ENCODE results near the gene ZBTB8OS. TPM values are rescaled to one million over a fixed set of nuclear protein-coding genes. Genes with fewer than 3 reads are reported as not detected.

ZBTB8OS gene
- total and polyA plus RNA-seq, 9 of the 15 experiments (the other 6 are each of a cell fraction or from before 2014, with no cell fraction given) = 54.8 to 230 (median 107) TPM

DNA sequence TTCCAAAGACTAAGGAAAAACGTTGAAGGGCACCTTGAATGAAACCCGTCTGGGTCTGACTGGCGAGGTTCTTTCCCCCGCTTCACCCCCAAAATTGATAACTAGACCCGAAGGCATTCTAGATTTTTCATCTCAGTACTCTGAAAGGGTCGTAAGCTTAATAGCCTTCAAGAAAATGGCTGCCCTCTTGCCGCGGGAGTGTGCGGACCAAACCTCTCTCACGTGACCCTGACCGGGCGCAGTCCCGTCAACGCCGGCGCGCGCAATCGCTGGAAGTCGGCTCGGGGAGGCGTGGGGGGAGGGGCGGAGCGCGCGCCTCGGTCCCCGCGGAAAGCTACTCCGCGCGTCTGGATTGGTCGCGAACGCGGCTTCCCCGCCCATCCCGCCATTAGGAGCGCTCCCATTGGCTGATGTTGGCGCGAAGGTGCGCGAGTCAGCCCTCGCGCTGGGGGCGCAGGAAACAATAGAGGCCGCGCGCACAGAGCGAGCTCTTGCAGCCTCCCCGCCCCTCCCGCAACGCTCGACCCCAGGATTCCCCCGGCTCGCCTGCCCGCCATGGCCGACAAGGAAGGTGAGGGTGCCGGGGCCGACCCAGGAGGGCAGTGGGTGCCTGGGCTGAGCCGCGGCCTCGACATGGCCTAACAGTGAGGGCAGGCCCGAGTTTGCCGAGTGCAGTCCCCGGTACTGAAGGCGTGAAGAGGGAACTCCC lies 556 bp upstream of the ZBTB8OS start, which contains the start of gene RBBP4 (continued):
- TF ChIP-seq E2F4 (CRISPR knock-in tag; IDR thresholded peaks at IDR 0.05; ENCODE audit: low read depth) (peak; percentile 89), CSDE1 (IDR thresholded peaks at IDR 0.05) (no peak; a peak in 1 of 4 replicates), EGR1 (conservative IDR thresholded peaks at IDR 0.05) (peak; percentile 68), SMAD4 (CRISPR knock-in tag; conservative IDR thresholded peaks at IDR 0.05) (peak; percentile 97), NFIC (IDR thresholded peaks at IDR 0.05) (no peak), WHSC1 (IDR thresholded peaks at IDR 0.05; ENCODE audit: low read length) (no peak), CREB3 (tag; conservative IDR thresholded peaks at IDR 0.05; ENCODE audit: low read depth) (peak; percentile 99), CBX3 (IDR thresholded peaks at IDR 0.05; ENCODE audit: borderline replicate concordance in 1 of 2, low read length in 2 of 2) (no peak; a peak in 2 of 3 replicates), HLTF (IDR thresholded peaks at IDR 0.05) (peak; percentile 65; the same call in 1 of the 2 replicates), ZNF3 (CRISPR knock-in tag; IDR thresholded peaks at IDR 0.05) (no peak), HDAC2 (IDR thresholded peaks at IDR 0.05) (0 out of 2 replicates have a peak, but pooled peaks have one; percentile 40), SNIP1 (IDR thresholded peaks at IDR 0.05; ENCODE audit: low read depth) (no peak), CEBPG (CRISPR knock-in tag; IDR thresholded peaks at IDR 0.05) (no peak), CEBPG (tag; conservative IDR thresholded peaks at IDR 0.05 in 1 of 2, IDR thresholded peaks at IDR 0.05 in 1 of 2) (no peak), ATF2 (CRISPR knock-in tag; IDR thresholded peaks at IDR 0.05) (peak; percentile 77; the same call in 1 of the 2 replicates), KLF1 (tag; IDR thresholded peaks at IDR 0.05) (peak; percentile 93), EP300 (IDR thresholded peaks at IDR 0.05; ENCODE audit: low read length) (no peak; the same call in 1 of the 2 replicates), ZNF41 (CRISPR knock-in tag; conservative IDR thresholded peaks at IDR 0.05) (peak; percentile 98)
- TF ChIP-seq, protein P1, sequence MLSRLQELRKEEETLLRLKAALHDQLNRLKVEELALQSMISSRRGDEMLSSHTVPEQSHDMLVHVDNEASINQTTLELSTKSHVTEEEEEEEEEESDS (CRISPR knock-in tag; IDR thresholded peaks at IDR 0.05) = peak; percentile 59; the same call in 1 of the 2 replicates
- TF ChIP-seq, protein P2, sequence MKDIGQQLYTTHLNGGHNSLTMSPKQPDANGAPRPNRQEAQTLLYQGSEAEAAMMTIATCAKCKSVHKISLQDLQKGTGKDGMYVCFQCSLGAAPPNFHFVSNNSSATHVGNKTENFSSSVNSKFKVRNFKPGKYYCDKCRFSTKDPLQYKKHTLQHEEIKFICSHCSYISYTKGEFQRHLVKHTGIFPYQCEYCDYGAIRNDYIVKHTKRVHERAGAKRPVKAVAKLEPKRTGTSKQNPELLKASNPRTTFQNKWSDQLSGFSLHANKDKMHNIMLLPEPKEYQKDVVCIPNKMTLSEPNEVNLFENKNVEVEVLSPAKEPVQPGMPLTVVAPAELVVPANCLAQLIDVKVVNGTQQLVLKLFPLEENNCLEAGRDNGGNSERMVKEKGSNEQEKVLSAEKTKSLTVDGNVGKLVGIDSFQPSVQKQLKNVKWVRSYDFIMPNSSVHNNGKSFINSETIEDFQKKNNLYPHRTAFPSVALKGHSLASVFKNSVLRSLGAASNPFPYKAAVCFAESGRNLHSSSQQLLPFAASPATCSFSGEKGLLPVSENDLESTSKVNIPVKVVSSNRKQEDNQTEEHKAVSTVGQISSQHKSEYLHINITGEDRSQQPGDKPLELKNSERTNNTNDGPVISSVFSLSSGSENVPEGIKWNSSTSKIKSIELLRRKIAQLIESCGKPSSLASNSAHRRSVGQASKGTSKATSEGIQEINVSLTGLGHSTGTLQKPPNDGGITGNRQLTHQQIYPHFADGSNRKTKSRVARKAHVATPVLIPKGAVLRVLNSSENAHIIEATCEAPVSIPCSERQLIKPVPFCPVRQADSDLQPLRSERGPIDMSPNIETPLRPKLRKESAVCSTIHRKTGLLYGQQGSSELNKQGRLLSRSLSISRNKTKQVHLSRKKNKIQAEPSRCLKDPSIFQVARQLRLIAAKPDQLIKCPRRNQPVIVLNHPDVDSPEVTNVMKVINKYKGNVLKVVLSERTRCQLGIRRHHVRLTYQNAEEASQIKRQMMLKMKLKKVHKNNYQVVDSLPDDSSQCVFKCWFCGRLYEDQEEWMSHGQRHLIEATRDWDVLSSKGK (CRISPR knock-in tag; IDR thresholded peaks at IDR 0.05) = no peak
- TF ChIP-seq, protein P3, sequence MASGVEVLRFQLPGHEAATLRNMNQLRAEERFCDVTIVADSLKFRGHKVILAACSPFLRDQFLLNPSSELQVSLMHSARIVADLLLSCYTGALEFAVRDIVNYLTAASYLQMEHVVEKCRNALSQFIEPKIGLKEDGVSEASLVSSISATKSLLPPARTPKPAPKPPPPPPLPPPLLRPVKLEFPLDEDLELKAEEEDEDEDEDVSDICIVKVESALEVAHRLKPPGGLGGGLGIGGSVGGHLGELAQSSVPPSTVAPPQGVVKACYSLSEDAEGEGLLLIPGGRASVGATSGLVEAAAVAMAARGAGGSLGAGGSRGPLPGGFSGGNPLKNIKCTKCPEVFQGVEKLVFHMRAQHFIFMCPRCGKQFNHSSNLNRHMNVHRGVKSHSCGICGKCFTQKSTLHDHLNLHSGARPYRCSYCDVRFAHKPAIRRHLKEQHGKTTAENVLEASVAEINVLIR (CRISPR knock-in tag; IDR thresholded peaks at IDR 0.05) = peak; percentile 81; the same call in 1 of the 2 replicates
